ENCODE measurements around the gene SCEL. TPM values are rescaled to one million over a fixed set of nuclear protein-coding genes. Genes with fewer than 3 reads are reported as not detected.

Gene SCEL
- total and polyA plus RNA-seq, 2 of the 8 experiments (the other 6 are each of a cell fraction or from before 2014, with no cell fraction given), result not detected

DNA sequence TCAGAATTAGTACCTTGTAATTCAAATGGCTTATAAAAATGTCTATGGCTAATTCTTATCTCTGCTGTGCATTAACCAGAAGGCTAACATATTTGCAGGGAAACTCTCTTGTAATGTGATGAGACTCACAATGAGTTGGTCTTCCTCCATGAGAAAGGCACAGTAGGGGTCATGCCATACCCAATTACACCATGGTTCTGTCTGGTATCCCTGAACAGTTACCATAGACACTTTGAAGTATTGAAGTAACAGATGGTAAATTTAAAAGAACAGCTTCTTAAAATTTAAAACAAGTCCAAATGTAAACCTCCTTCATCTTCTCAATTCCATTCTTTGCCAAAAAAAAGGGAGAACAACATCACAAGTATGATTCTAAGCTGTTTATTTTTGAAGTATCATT lies 139.3 kb downstream of the SCEL start:
- no peak overlapping the region for H4K91ac ChIP-seq (replicated peaks; ENCODE audit: insufficient read length, low read length)
- H4K20me1 ChIP-seq (replicated peaks in 1 of 2; ENCODE audit: control insufficient read depth in 1 of 2, insufficient read depth in 2 of 2, low read length in 2 of 2), result no peaks in the 10 kb centered on the region
- no peak overlapping the region for H2BK20ac ChIP-seq (ENCODE audit: low read length)
- H3K4me3 ChIP-seq (ENCODE audit: extremely low read depth in 1 of 4, insufficient read depth in 2 of 4, low read depth in 3 of 4, low read length in 4 of 4), result no peak overlapping the region
- H3K23ac ChIP-seq (ENCODE audit: insufficient read length), result no peak overlapping the region
- DNase-seq (ENCODE audit: low read depth in 1 of 2, low spot score in 2 of 2) (no peak), FAIRE-seq (peak; percentile 42)
- H4K8ac ChIP-seq (ENCODE audit: extremely low read depth, insufficient read depth, low read length), result no peak overlapping the region
- H2BK15ac ChIP-seq (ENCODE audit: low read length), result no peak overlapping the region
- H2BK12ac ChIP-seq (ENCODE audit: low read depth, low read length), result no peak overlapping the region
- H3K79me2 ChIP-seq (ENCODE audit: control insufficient read depth in 1 of 2, insufficient read depth in 2 of 2, low read length in 2 of 2), result no peaks in the 10 kb centered on the region
- H3K36me3 ChIP-seq (ENCODE audit: control insufficient read depth in 2 of 4, insufficient read depth in 4 of 4, low read length in 3 of 4), result no peaks in the 10 kb centered on the region
- no peak overlapping the region for H2BK5ac ChIP-seq (ENCODE audit: low read depth, low read length)
- CTCF ChIA-PET (ENCODE audit: partially characterized antibody), result interaction anchor here (0.6 to 1.1 kb wide), 2 partner anchors 17 to 81 kb away, joined by 3 read pairs; no protein-coding TSS in a partner anchor
- H3K9me3 ChIP-seq (ENCODE audit: insufficient read depth in 2 of 2, low read depth in 1 of 2, low read length in 1 of 2), result no peaks in the 10 kb centered on the region
- no peak overlapping the region for H3K18ac ChIP-seq (ENCODE audit: extremely low read depth, low read length)
- H3K4me2 ChIP-seq (ENCODE audit: insufficient read depth in 1 of 2, low read depth in 2 of 2, low read length in 2 of 2), result no peak overlapping the region
- H3K4ac ChIP-seq (replicated peaks; ENCODE audit: insufficient read length, low read depth, low read length), result no peak overlapping the region
- H3K27me3 ChIP-seq (replicated peaks in 1 of 4; ENCODE audit: control insufficient read depth in 3 of 4, extremely low read depth in 1 of 4, insufficient read depth in 3 of 4, low read length in 3 of 4), result no peaks in the 10 kb centered on the region
- H4K5ac ChIP-seq (ENCODE audit: insufficient read length, low read depth, low read length), result no peak overlapping the region
- H3K23me2 ChIP-seq (ENCODE audit: low read depth, low read length), result no peaks in the 10 kb centered on the region
- H3K79me1 ChIP-seq (ENCODE audit: low read depth, low read length), result no peaks in the 10 kb centered on the region
- no peak overlapping the region for H2AFZ ChIP-seq (ENCODE audit: low read length)
- TF ChIP-seq CHD1 (IDR thresholded peaks at IDR 0.05; ENCODE audit: low read depth, low read length) (no peak), POU5F1 (IDR thresholded peaks at IDR 0.05; ENCODE audit: low read depth, low read length) (0 out of 2 replicates have a peak, but pooled peaks have one; percentile 28), SAP30 (IDR thresholded peaks at IDR 0.05; ENCODE audit: insufficient read depth, insufficient replicate concordance, low read length) (no peak)
- no peak overlapping the region for H3K14ac ChIP-seq (ENCODE audit: insufficient read length)
- no peak overlapping the region for H3K27ac ChIP-seq (ENCODE audit: low read depth, low read length)
- POLR2A ChIA-PET (ENCODE audit: partially characterized antibody), result interaction anchor here (1.0 to 1.1 kb wide), 2 partner anchors 19 to 23 kb away, joined by 3 read pairs; no protein-coding TSS in a partner anchor
- no peak overlapping the region for H2AK5ac ChIP-seq (ENCODE audit: low read depth, low read length)
- H2BK120ac ChIP-seq (replicated peaks; ENCODE audit: low read depth, low read length), result no peak overlapping the region
- H3K4me1 ChIP-seq (replicated peaks in 1 of 4; ENCODE audit: control insufficient read depth in 3 of 4, insufficient read depth in 4 of 4, low read length in 3 of 4), result peaks cover 0 to 2% (median 0%) of the 10 kb centered on the region in 4 experiments; a peak in 2 of 7 replicates
- H3K56ac ChIP-seq (replicated peaks; ENCODE audit: insufficient read length, low read depth, low read length), result no peak overlapping the region
- H3K9ac ChIP-seq (replicated peaks in 1 of 4; ENCODE audit: extremely low read depth in 1 of 4, low read depth in 3 of 4, low read length in 3 of 4), result no peak overlapping the region
